ENCODE results near the gene CDCP1.

DNA sequence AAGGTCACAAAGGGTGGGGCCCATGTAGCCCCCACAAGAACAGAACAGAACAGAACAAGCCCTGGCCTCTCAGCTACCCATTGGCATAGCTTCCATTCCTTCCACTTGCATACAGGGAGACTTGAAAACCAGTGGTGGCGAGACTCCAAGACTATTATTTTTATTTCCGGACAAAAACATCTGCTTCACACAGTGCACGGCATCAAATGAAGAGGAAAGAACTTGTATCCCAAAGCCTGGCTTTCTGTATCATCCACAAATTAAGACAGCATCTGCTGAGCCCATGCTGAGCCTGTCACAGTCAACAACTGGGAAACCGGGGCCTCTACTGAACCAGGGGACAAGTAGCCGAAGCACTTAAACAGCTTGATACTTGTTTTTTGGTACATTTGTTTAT lies 64.0 kb downstream of the CDCP1 start:
- TF ChIP-seq, protein P1, sequence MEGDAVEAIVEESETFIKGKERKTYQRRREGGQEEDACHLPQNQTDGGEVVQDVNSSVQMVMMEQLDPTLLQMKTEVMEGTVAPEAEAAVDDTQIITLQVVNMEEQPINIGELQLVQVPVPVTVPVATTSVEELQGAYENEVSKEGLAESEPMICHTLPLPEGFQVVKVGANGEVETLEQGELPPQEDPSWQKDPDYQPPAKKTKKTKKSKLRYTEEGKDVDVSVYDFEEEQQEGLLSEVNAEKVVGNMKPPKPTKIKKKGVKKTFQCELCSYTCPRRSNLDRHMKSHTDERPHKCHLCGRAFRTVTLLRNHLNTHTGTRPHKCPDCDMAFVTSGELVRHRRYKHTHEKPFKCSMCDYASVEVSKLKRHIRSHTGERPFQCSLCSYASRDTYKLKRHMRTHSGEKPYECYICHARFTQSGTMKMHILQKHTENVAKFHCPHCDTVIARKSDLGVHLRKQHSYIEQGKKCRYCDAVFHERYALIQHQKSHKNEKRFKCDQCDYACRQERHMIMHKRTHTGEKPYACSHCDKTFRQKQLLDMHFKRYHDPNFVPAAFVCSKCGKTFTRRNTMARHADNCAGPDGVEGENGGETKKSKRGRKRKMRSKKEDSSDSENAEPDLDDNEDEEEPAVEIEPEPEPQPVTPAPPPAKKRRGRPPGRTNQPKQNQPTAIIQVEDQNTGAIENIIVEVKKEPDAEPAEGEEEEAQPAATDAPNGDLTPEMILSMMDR (IDR thresholded peaks at IDR 0.05) = no peak
- no peak for TF ChIP-seq POLR2A (IDR thresholded peaks at IDR 0.05)
